GM12878 (cell line): ENCODE results near the gene INSYN2B. TPM values are rescaled to one million over a fixed set of nuclear protein-coding genes. Genes with fewer than 3 reads are reported as not detected.

ENCODE experiments used
- ATAC-seq: fragments of 200-7000 bp; cut with Tn5 transposase; 3 replicates; pipeline ENCODE4 v1.9.1; 2020; ENCODE audit warnings: mild to moderate bottlenecking, moderate library complexity
- BruUV-seq: library from RNA; stranded (reverse); fragments of 400-500 nt; replicated peaks from 2 replicates; lab custom pipeline; 2021; lab: Mats Ljungman, UMichigan
- CTCF ChIA-PET: fragments of 300-600 bp; sonication (Branson Sonifier 250); formaldehyde crosslinking; extraction: SDS; loops from one replicate; lab custom pipeline; 2021; ENCODE audit warnings: inconsistent platforms; lab: Yijun Ruan, JAX
- POLR2A ChIA-PET: fragments of 350-600 bp; formaldehyde crosslinking; extraction: SDS; loops from one replicate; lab custom pipeline; 2021; ENCODE audit warnings: inconsistent platforms; lab: Charles Lee
- RAD21 ChIA-PET: fragments of 300-600 bp; sonication (Branson Sonifier 250); formaldehyde crosslinking; loops from one replicate; lab custom pipeline; 2023; ENCODE audit warnings: antibody characterized with exemption; ENCODE audit not compliant: unreplicated experiment; lab: Charles Lee
- SMC1A ChIA-PET: fragments of 300-600 bp; sonication (Branson Sonifier 250); formaldehyde crosslinking; loops from one replicate; lab custom pipeline; 2023; ENCODE audit not compliant: unreplicated experiment, uncharacterized antibody; lab: Charles Lee
- DNase-seq: peaks from one replicate; pipeline ENCODE4 v3.0.0-alpha.2; 2011; ENCODE audit warnings: low read depth, low spot score
- FAIRE-seq: peaks from 3 replicates; lab custom pipeline; 2011; peaks lifted over from hg19 to GRCh38; lab: Jason Lieb, UNC
- H2AFZ ChIP-seq: 2 replicates; pipeline ENCODE4 v1.6.0; 2011; ENCODE audit warnings: low read depth, low read length, control low read depth; ENCODE audit not compliant: control insufficient read depth
- H3K27ac ChIP-seq: 2 replicates; pipeline ENCODE4 v1.5.1; 2011; ENCODE audit warnings: control low read depth; ENCODE audit not compliant: control insufficient read depth, insufficient read depth
- H3K27me3 ChIP-seq, 2 experiments: replicated peaks in 1 of 2; 2 replicates each; pipeline versions ENCODE4 v1.6.0 to v1.6.1; 2011; ENCODE audit warnings: low read length in 1 of 2; ENCODE audit not compliant: control insufficient read depth in 2 of 2, insufficient read depth in 2 of 2
- H3K36me3 ChIP-seq, 2 experiments: 2 replicates each; pipeline ENCODE4 v1.5.1; 2011; ENCODE audit warnings: low read length in 1 of 2; ENCODE audit not compliant: control insufficient read depth in 2 of 2, insufficient read depth in 2 of 2
- H3K4me1 ChIP-seq: 2 replicates; pipeline ENCODE4 v1.6.1; 2011; ENCODE audit warnings: mild to moderate bottlenecking, low read length, moderate library complexity, mixed read lengths; ENCODE audit not compliant: control insufficient read depth, insufficient read depth
- H3K4me2 ChIP-seq: 2 replicates; pipeline ENCODE4 v1.6.0; 2011; ENCODE audit warnings: control low read depth; ENCODE audit not compliant: control insufficient read depth, insufficient read depth
- H3K4me3 ChIP-seq: fragments of 200-600 bp; sonication (generic); 2 replicates; pipeline ENCODE4 v1.5.1; 2016
- H3K79me2 ChIP-seq: 2 replicates; pipeline ENCODE4 v1.6.0; 2011; ENCODE audit warnings: low read length; ENCODE audit not compliant: control insufficient read depth, insufficient read depth
- H3K9ac ChIP-seq: 2 replicates; pipeline ENCODE4 v1.8.0; 2011; ENCODE audit warnings: low read length, control low read depth, mixed read lengths; ENCODE audit not compliant: control insufficient read depth, insufficient read depth
- H3K9me3 ChIP-seq: replicated peaks from 3 replicates; pipeline ENCODE4 v1.5.1; 2011; ENCODE audit warnings: mild to moderate bottlenecking, low read length; ENCODE audit not compliant: control insufficient read depth, insufficient read depth
- H4K20me1 ChIP-seq: 2 replicates; pipeline ENCODE4 v1.6.0; 2011; ENCODE audit not compliant: control insufficient read depth, insufficient read depth
- BRCA1 ChIP-seq: IDR thresholded peaks from 2 replicates; pipeline ENCODE4 v1.6.1; 2011; ENCODE audit warnings: low read depth, low read length, improper control_type of control experiment
- CBX3 ChIP-seq: fragments of 200-600 bp; sonication (generic); IDR thresholded peaks from 2 replicates; pipeline ENCODE4 v1.6.1; 2016; ENCODE audit warnings: low read depth, borderline replicate concordance
- JUNB ChIP-seq: IDR thresholded peaks from 2 replicates; pipeline ENCODE4 v1.6.1; 2016; ENCODE audit warnings: antibody characterized with exemption, mild to moderate bottlenecking
- MXI1 ChIP-seq: fragments of 150-350 bp; IDR thresholded peaks from 2 replicates; pipeline ENCODE4 v1.6.1; 2011; ENCODE audit warnings: low read depth, mild to moderate bottlenecking, inconsistent platforms, low read length, improper control_type of control experiment
- ZNF274 ChIP-seq: IDR thresholded peaks from one replicate; pipeline ENCODE4 v1.8.0; 2011; ENCODE audit not compliant: insufficient read length, insufficient read depth
- WGBS: methylation state at CpG from one replicate; pipeline ENCODE4 v1.1.6; 2016; ENCODE audit warnings: low lambda C conversion rate; ENCODE audit not compliant: insufficient replicate concordance, insufficient coverage; ENCODE audit errors: missing lambda C conversion rate; 5-methylcytosine and 5-hydroxymethylcytosine counted together
- in situ Hi-C: fragments of 300-500 bp; cut with MboI; formaldehyde crosslinking; loops from 9 replicates; pipeline ENCODE4 v1.14.3; 2018; ENCODE audit warnings: mixed read lengths
- intact Hi-C: fragments of 100-400 bp; cut with micrococcal nuclease; formaldehyde crosslinking; loops from one replicate; pipeline ENCODE4 v1.14.2; 2022; ENCODE audit not compliant: unreplicated experiment
- polyA plus RNA-seq, 11 experiments: library from polyadenylated mRNA; depleted of rRNA in 4 of 11; unstranded in 6 of 11; stranded (reverse) in 5 of 11; fragments of >200 nt; fragmentation: Nextera tagmentation in 4 of 11; fragmentation: Illumina TruSeq in 1 of 11; extraction: Ambion mirVana in 4 of 11; extraction: Trizol in 1 of 11; gene quantifications; 1 replicate in 1 of 11; 2 replicates in 10 of 11; pipeline versions ENCODE4 v1.2.1 to v1.2.3, GENCODE V29; 2011 to 2016; ENCODE audit warnings: inconsistent platforms in 2 of 11, missing spikeins in 2 of 11, low read depth in 1 of 11
- total RNA-seq, 4 experiments: library from RNA; depleted of rRNA in 3 of 4; stranded (reverse); fragments of >200 nt in 3 of 4; fragmentation: Illumina TruSeq in 1 of 4; extraction: Trizol in 1 of 4; gene quantifications; 2 replicates each; pipeline versions ENCODE4 v1.2.1 to v1.2.3, GENCODE V29; 2013 to 2021
- TF ChIP-seq, protein P1 (sequence below): IDR thresholded peaks from 2 replicates; pipeline ENCODE4 v1.6.1; 2012; ENCODE audit warnings: low read length, inconsistent platforms

The INSYN2B gene
- total and polyA plus RNA-seq, 10 of the 15 experiments (the other 5 are each of a cell fraction or from before 2014, with no cell fraction given): 0.05 to 0.27 (median 0.13) TPM; not detected in 7

DNA sequence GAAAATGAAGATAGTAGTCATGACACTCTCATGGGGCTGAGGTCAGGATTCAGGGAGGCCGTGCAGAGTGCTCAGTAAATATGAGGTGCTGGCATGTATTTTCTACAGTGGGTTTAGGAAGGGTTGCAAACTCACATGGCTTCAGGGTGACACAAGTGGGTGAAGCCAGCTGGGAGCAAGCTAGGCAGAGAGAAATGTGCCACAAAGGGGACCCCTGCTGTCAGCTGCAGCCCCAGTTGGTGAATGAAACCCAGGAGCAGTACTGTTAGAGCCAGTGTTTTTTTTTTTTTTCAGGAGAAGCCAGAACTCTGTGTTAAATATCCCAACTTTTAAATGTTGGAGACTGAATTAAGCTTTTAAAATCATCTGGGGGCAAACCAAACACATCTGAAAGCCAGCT lies 75.3 kb downstream of the INSYN2B start:
- TF ChIP-seq CBX3 (no peak), MXI1 (no peak), ZNF274 (no peak), BRCA1 (no peak), JUNB (no peak)
- TF ChIP-seq, protein P1, sequence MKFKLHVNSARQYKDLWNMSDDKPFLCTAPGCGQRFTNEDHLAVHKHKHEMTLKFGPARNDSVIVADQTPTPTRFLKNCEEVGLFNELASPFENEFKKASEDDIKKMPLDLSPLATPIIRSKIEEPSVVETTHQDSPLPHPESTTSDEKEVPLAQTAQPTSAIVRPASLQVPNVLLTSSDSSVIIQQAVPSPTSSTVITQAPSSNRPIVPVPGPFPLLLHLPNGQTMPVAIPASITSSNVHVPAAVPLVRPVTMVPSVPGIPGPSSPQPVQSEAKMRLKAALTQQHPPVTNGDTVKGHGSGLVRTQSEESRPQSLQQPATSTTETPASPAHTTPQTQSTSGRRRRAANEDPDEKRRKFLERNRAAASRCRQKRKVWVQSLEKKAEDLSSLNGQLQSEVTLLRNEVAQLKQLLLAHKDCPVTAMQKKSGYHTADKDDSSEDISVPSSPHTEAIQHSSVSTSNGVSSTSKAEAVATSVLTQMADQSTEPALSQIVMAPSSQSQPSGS: no peak
- H3K4me2 ChIP-seq: no peak overlapping the region
- ChIA-PET RAD21 (interaction anchor here (0.9 to 1.8 kb wide), 14 partner anchors 18 to 234 kb away, joined by 3 to 9 read pairs (median 4); partner anchors contain the start of gene INSYN2B), POLR2A (interaction anchor here (0.6 to 0.8 kb wide), 3 partner anchors 39 to 171 kb away, joined by 3 to 4 read pairs (median 3); no protein-coding TSS in a partner anchor), SMC1A (interaction anchor here (0.7 to 2.4 kb wide), 12 partner anchors 9 to 202 kb away, joined by 3 to 12 read pairs (median 6); partner anchors contain the start of gene INSYN2B), CTCF (interaction anchor here (0.7 to 1.6 kb wide), 7 partner anchors 9 to 598 kb away, joined by 3 to 6 read pairs (median 3); partner anchors contain the start of gene INSYN2B)
- 17% methylated on average over 1 of the region's 1 CpG for WGBS
- H3K27ac ChIP-seq: no peak overlapping the region
- BruUV-seq: no TSS peak
- in situ Hi-C loops: no loop called here
- no peak for ATAC-seq
- no peak for DNase-seq
- H3K9ac ChIP-seq: no peak overlapping the region
- no peak for FAIRE-seq
- H3K4me1 ChIP-seq: 0 out of 2 replicates have a peak, but pooled peaks cover 3% of the 10 kb centered on the region
- intact Hi-C loops: loop anchor here (10.0 kb wide), 1 partner anchor 200 kb away; no protein-coding TSS in a partner anchor
- H2AFZ ChIP-seq: no peak overlapping the region
- H4K20me1 ChIP-seq: 0 out of 2 replicates have a peak, but pooled peaks cover 5% of the 10 kb centered on the region
- no peaks in the 10 kb centered on the region for H3K79me2 ChIP-seq
- peaks cover 0 to 8% of the 10 kb centered on the region in 2 experiments; a peak in 3 of 4 replicates for H3K36me3 ChIP-seq
- H3K27me3 ChIP-seq: no peaks in the 10 kb centered on the region
- H3K9me3 ChIP-seq: no peaks in the 10 kb centered on the region
- no peak overlapping the region for H3K4me3 ChIP-seq
